HG03378 (cell line): ENCODE measurements around the gene CYB5B.

Source experiments
- ATAC-seq: cut with Tn5 transposase; IDR thresholded peaks from one replicate; pipeline ENCODE4 v1.9.1; 2021; ENCODE audit warnings: mild to moderate bottlenecking, moderate library complexity; ENCODE audit not compliant: unreplicated experiment

CYB5B gene

GRCh38 chr16:69424053-69424934 lies at the start of gene CYB5B:
Gene CYB5B (plus strand): TSS chr16:69424619. CDS start chr16:69424684, 65 bp downstream.
- ATAC-seq = peak; percentile 93

- ATAC-seq = no peak
Measured at GRCh38 chr16:69376393-69377059, 47.9 kb upstream of the CYB5B start.

GRCh38 chr16:69378036-69378435 lies 46.4 kb upstream of the CYB5B start:
- ATAC-seq = no peak

- no peak for ATAC-seq
Measured at GRCh38 chr16:69378760-69379159, 45.7 kb upstream of the CYB5B start.

GRCh38 chr16:69381231-69381630 lies 43.2 kb upstream of the CYB5B start:
- no peak for ATAC-seq

- no peak for ATAC-seq
Measured at GRCh38 chr16:69382421-69382820, 42.0 kb upstream of the CYB5B start.

GRCh38 chr16:69384974-69385373 lies 39.4 kb upstream of the CYB5B start:
- ATAC-seq = no peak

- no peak for ATAC-seq
Measured at GRCh38 chr16:69386596-69386995, 37.8 kb upstream of the CYB5B start.

- ATAC-seq = no peak
Measured at GRCh38 chr16:69393898-69394849, 30.2 kb upstream of the CYB5B start.

GRCh38 chr16:69395859-69396186 lies 28.6 kb upstream of the CYB5B start:
- ATAC-seq = no peak

GRCh38 chr16:69396187-69397061 lies 28.0 kb upstream of the CYB5B start:
- ATAC-seq = no peak

- ATAC-seq = no peak
Measured at GRCh38 chr16:69397821-69398521, 26.4 kb upstream of the CYB5B start.

- ATAC-seq = no peak
Measured at GRCh38 chr16:69399361-69399760, 25.1 kb upstream of the CYB5B start.

GRCh38 chr16:69402439-69402838 lies 22.0 kb upstream of the CYB5B start:
- ATAC-seq = no peak

- no peak for ATAC-seq
Measured at GRCh38 chr16:69404275-69404805, 20.1 kb upstream of the CYB5B start.

- ATAC-seq = no peak
Measured at GRCh38 chr16:69405326-69405725, 19.1 kb upstream of the CYB5B start.

- no peak for ATAC-seq
Measured at GRCh38 chr16:69405757-69406156, 18.7 kb upstream of the CYB5B start.

GRCh38 chr16:69406780-69407331 lies 17.6 kb upstream of the CYB5B start:
- ATAC-seq = no peak

GRCh38 chr16:69407702-69408323 lies 16.6 kb upstream of the CYB5B start:
- ATAC-seq = no peak
